OCI-LY7 (cell line): ENCODE data around the gene SLC6A6.

Experiments used
- CTCF ChIP-seq: fragments of 200-600 bp; sonication (generic); conservative IDR thresholded peaks from 2 replicates; pipeline ENCODE4 v1.5.1; 2014; ENCODE audit warnings: mild to moderate bottlenecking, antibody characterized with exemption, low read length, moderate library complexity, mixed read lengths
- EZH2phosphoT487 ChIP-seq: fragments of 200-600 bp; sonication (generic); IDR thresholded peaks from 2 replicates; pipeline ENCODE4 v1.6.1; 2018; ENCODE audit warnings: low read depth, borderline replicate concordance, mild to moderate bottlenecking, mixed run types, antibody characterized with exemption, low read length, moderate library complexity, mixed read lengths

- TF ChIP-seq CTCF (no peak), EZH2phosphoT487 (no peak)
Observed at GRCh38 chr3:14434126-14434497, 31.7 kb downstream of the SLC6A6 start.
